PC-9 (cell line): ENCODE measurements around the gene PBX3.

Source experiments
- EZH2 ChIP-seq: fragments of 200-600 bp; sonication (generic); IDR thresholded peaks from 2 replicates; pipeline ENCODE4 v1.8.0; 2017; ENCODE audit warnings: antibody characterized with exemption, low read depth
- TF ChIP-seq, protein P1 (sequence below): fragments of 200-600 bp; sonication (generic); conservative IDR thresholded peaks from 2 replicates; pipeline ENCODE4 v1.6.1; 2017; ENCODE audit warnings: mixed run types, antibody characterized with exemption, mild to moderate bottlenecking, moderate library complexity

DNA sequence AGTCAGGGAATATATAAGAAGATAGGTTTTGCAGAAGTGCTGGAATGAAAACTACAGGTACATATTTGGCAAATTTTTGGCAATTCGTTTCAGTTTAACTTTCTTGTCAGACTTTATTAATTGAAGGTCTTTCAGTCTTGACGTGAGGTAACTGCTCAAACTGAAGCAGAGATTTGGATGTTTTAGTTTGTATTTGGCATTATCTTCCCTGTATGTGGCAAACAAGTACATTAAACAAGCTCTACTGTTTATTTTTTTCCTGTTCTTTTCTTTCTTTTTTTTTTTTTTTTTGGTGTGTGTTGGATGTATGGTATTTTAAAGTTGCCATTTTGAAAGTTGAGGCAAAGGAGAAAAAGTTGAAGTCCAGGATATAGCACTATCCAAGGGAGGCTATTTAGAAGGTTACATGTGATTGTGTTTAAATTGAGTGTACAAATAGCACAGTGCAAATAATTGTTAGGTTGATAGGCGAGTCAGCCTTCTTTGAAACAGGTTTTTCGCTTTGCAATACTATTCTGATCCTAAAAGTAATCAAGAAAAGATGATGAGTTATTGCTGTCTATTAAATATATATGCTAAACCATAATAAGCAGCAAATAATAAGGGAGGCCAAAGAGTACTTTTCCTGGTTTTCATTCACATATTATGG is 2.2 kb downstream of the PBX3 start:
- TF ChIP-seq, protein P1, sequence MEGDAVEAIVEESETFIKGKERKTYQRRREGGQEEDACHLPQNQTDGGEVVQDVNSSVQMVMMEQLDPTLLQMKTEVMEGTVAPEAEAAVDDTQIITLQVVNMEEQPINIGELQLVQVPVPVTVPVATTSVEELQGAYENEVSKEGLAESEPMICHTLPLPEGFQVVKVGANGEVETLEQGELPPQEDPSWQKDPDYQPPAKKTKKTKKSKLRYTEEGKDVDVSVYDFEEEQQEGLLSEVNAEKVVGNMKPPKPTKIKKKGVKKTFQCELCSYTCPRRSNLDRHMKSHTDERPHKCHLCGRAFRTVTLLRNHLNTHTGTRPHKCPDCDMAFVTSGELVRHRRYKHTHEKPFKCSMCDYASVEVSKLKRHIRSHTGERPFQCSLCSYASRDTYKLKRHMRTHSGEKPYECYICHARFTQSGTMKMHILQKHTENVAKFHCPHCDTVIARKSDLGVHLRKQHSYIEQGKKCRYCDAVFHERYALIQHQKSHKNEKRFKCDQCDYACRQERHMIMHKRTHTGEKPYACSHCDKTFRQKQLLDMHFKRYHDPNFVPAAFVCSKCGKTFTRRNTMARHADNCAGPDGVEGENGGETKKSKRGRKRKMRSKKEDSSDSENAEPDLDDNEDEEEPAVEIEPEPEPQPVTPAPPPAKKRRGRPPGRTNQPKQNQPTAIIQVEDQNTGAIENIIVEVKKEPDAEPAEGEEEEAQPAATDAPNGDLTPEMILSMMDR: no peak
- TF ChIP-seq EZH2: no peak
